ENCODE results near the gene RAP1GAP2. TPM values are rescaled to one million over a fixed set of nuclear protein-coding genes. Genes with fewer than 3 reads are reported as not detected.

RAP1GAP2 gene
- total and polyA plus RNA-seq, 11 donors: 13.5 to 44.1 (median 34.3) TPM

DNA sequence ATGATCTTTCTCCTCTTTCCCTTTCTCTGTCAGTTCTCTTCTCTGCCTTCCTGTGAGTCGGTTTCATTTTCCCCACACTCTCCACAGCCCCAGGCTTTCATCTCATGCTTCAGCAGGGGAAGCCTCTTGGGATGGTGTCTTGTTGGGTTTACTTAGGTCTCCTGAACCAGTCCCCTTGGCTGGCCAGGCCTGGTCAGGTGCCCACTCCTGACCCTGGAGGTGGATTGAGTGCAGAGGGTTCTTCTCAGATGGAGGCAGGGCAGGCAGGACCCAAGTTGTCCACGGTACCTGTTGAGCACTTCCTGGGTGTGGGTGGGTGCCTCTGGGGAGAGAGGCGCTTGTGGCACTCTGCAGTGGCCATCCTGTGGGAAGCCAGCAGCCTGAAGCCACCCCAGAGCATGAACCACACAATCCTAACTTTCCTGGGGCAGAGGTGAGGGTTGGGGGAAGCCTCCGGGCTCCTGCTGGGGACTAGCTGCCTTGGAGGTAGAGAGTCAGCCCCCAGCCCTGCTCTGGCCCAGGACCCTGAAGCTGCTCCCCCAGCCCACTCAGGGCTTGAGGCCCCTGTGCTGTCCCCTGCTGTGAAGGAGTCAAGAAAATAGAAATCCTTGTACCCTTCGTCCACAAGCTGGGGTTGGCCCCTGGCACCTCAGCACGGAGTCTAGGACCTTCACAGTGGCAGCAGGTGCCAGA lies 2.0 kb upstream of the RAP1GAP2 start:
- H3K27me3 ChIP-seq: peaks cover 0 to 33% (median 0%) of the 10 kb centered on the region in 9 donors
- no peak for TF ChIP-seq POLR2A (IDR thresholded peaks at IDR 0.05)
- TF ChIP-seq, protein P1, sequence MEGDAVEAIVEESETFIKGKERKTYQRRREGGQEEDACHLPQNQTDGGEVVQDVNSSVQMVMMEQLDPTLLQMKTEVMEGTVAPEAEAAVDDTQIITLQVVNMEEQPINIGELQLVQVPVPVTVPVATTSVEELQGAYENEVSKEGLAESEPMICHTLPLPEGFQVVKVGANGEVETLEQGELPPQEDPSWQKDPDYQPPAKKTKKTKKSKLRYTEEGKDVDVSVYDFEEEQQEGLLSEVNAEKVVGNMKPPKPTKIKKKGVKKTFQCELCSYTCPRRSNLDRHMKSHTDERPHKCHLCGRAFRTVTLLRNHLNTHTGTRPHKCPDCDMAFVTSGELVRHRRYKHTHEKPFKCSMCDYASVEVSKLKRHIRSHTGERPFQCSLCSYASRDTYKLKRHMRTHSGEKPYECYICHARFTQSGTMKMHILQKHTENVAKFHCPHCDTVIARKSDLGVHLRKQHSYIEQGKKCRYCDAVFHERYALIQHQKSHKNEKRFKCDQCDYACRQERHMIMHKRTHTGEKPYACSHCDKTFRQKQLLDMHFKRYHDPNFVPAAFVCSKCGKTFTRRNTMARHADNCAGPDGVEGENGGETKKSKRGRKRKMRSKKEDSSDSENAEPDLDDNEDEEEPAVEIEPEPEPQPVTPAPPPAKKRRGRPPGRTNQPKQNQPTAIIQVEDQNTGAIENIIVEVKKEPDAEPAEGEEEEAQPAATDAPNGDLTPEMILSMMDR (IDR thresholded peaks at IDR 0.05): no peak
- H3K27ac ChIP-seq: peak overlapping the region in 1 of 12 donors; percentile 46
- intact Hi-C loops (cut with DNase I): no loop called here
- no peaks in the 10 kb centered on the region for H3K9me3 ChIP-seq
- DNase-seq (no peak), ATAC-seq (no peak)
- H3K4me3 ChIP-seq: no peak overlapping the region
- 75 to 86% (median 79%) methylated on average over 5 to 6 of the region's 6 CpGs for WGBS, 4 donors
- H3K4me1 ChIP-seq: peaks cover 0 to 75% (median 0%) of the 10 kb centered on the region in 12 donors
- H3K36me3 ChIP-seq: no peaks in the 10 kb centered on the region

DNA sequence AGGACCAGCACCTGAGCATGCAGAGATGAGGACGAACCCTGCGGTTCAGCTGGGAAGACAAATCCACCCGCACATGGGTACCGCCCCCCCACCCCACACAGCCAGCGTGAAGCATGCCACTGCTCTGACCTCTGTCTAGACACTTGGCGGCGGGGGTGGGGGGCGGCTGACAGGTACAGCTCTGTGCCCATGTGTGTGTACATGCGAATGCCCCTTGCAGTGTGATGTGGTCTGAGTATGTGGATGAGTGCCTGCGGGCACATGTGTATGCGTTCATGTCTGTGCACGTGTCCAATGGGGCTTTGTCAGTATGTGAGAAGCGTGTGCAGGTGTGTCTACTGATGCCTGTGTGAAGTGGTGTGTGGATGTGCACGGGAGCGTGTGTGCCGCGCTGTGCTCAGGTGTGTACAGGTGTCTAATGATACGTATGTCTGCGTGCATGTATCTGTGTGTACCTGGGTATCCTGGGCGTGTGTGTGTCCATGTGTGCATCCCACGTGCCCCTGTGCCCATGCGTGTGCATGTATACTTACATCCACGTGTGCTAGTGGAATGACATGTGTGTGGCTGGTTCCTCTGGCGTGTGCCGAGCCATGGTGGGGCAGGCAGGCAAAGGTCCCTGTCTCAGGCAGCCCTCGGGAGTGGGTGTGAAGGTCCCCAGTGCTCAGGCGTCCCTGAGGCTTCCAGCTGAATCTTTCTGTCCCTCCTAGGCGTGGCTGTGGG lies 636 bp upstream of the RAP1GAP2 start:
- H3K9me3 ChIP-seq: no peaks in the 10 kb centered on the region
- ATAC-seq (no peak), DNase-seq (no peak)
- peaks cover 0 to 69% (median 2%) of the 10 kb centered on the region in 12 donors for H3K4me1 ChIP-seq
- intact Hi-C loops (cut with DNase I): no loop called here
- H3K27me3 ChIP-seq: peaks cover 0 to 31% (median 0%) of the 10 kb centered on the region in 9 donors
- no peaks in the 10 kb centered on the region for H3K36me3 ChIP-seq
- peak overlapping the region in 1 of 12 donors; percentile 46 for H3K27ac ChIP-seq
- TF ChIP-seq POLR2A (IDR thresholded peaks at IDR 0.05): no peak
- TF ChIP-seq, protein P1 (IDR thresholded peaks at IDR 0.05): no peak
- WGBS, 4 donors: 78 to 84% (median 83%) methylated on average over 15 to 28 of the region's 28 CpGs
- H3K4me3 ChIP-seq: peak overlapping the region in 6 of 12 donors; percentile 3 to 61 (median 28)

DNA sequence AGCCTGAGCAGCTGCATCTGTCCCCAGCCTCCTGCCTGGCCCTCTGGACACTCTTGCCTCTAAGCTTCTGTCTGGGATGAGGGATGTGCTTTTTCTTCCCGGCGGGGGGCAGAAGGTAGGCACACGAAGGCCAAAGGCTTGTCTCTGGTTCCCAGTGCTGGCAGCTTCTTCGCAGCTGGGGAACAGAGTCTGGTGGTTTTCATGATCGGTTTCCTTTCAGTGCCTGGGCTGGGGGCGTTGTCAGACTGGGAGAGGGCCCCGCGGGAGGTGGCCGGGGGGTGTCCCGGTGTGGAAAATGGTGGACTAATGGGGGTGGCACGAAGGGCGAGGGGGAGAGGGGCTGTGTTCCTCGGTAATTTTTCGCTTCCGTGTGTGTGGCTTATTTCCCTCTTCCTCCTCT lies 988 bp downstream of the RAP1GAP2 start:
- peak overlapping the region in 3 of 12 donors; percentile 28 to 61 (median 38) for H3K4me3 ChIP-seq
- H3K4me1 ChIP-seq: peaks cover 0 to 54% (median 2%) of the 10 kb centered on the region in 12 donors
- DNase-seq: no peak

More for the DNA sequence above, 988 bp downstream of the RAP1GAP2 start:
- Histone ChIP-seq H3K36me3 (no peaks in the 10 kb centered on the region), H3K9me3 (no peaks in the 10 kb centered on the region), H3K27ac (peak overlapping the region in 1 of 12 donors; percentile 4), H3K27me3 (peaks cover 0 to 20% (median 0%) of the 10 kb centered on the region in 9 donors)
- ATAC-seq: no peak
- WGBS, 4 donors: 68 to 78% (median 71%) methylated on average over 15 of the region's 15 CpGs
- intact Hi-C loops (cut with DNase I): no loop called here
- TF ChIP-seq POLR2A (IDR thresholded peaks at IDR 0.05): no peak
- TF ChIP-seq, protein P1 (IDR thresholded peaks at IDR 0.05): no peak

Data from heart left ventricle (tissue), 16 donors.